ENCODE results near the gene BTF3L4.

DNA sequence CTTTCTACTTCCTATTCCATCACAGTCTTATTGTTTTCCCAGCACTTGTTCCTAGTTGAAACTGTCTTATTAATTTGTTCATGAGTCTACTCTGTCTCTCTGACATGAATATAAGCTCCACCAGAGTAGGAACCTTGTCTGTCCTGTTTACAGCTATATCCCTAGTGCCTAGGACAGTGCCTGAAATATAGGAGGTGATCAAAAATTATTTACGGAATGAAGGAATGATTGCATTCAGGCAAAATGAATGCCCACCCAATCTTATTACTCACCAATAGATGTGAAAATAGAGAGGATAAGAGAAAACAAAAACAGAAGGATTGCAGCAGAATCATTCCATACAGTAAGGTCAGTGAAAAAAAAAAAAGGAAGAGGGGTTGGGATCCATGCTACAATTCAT, 2.2 kb upstream of the BTF3L4 start:
- TF ChIP-seq, protein P1, sequence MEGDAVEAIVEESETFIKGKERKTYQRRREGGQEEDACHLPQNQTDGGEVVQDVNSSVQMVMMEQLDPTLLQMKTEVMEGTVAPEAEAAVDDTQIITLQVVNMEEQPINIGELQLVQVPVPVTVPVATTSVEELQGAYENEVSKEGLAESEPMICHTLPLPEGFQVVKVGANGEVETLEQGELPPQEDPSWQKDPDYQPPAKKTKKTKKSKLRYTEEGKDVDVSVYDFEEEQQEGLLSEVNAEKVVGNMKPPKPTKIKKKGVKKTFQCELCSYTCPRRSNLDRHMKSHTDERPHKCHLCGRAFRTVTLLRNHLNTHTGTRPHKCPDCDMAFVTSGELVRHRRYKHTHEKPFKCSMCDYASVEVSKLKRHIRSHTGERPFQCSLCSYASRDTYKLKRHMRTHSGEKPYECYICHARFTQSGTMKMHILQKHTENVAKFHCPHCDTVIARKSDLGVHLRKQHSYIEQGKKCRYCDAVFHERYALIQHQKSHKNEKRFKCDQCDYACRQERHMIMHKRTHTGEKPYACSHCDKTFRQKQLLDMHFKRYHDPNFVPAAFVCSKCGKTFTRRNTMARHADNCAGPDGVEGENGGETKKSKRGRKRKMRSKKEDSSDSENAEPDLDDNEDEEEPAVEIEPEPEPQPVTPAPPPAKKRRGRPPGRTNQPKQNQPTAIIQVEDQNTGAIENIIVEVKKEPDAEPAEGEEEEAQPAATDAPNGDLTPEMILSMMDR (IDR thresholded peaks at IDR 0.05) = no peak
- TF ChIP-seq POLR2A (IDR thresholded peaks at IDR 0.05) = no peak

Data from Peyer's patch (tissue), 4 donors.